ENCODE measurements around the gene MAST1.

Gene MAST1

GRCh38 chr19:12834976-12835757 lies 3.1 kb upstream of the MAST1 start:
- Histone ChIP-seq H3K4me1 (peaks cover 9% of the 10 kb centered on the region), H3K27ac (peak overlapping the region; percentile 13), H2AFZ (peak overlapping the region; percentile 35), H3K9me3 (ENCODE audit: control insufficient read depth, low read length) (no peaks in the 10 kb centered on the region), H3K79me2 (no peaks in the 10 kb centered on the region), H3K9ac (no peak overlapping the region), H3K4me2 (ENCODE audit: low read length) (no peak overlapping the region), H3K36me3 (ENCODE audit: control insufficient read depth, insufficient read depth, low read length) (no peaks in the 10 kb centered on the region), H3K4me3 (ENCODE audit: low read depth, low read length) (no peak overlapping the region), H3K27me3 (ENCODE audit: control insufficient read depth, insufficient read depth, low read length) (no peaks in the 10 kb centered on the region)
- TF ChIP-seq, protein P1, sequence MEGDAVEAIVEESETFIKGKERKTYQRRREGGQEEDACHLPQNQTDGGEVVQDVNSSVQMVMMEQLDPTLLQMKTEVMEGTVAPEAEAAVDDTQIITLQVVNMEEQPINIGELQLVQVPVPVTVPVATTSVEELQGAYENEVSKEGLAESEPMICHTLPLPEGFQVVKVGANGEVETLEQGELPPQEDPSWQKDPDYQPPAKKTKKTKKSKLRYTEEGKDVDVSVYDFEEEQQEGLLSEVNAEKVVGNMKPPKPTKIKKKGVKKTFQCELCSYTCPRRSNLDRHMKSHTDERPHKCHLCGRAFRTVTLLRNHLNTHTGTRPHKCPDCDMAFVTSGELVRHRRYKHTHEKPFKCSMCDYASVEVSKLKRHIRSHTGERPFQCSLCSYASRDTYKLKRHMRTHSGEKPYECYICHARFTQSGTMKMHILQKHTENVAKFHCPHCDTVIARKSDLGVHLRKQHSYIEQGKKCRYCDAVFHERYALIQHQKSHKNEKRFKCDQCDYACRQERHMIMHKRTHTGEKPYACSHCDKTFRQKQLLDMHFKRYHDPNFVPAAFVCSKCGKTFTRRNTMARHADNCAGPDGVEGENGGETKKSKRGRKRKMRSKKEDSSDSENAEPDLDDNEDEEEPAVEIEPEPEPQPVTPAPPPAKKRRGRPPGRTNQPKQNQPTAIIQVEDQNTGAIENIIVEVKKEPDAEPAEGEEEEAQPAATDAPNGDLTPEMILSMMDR (IDR thresholded peaks at IDR 0.05) = no peak

- Histone ChIP-seq H3K4me1 (peaks cover 16% of the 10 kb centered on the region), H3K27ac (no peak overlapping the region), H3K36me3 (ENCODE audit: control insufficient read depth, insufficient read depth, low read length) (no peaks in the 10 kb centered on the region), H3K79me2 (peaks cover 6% of the 10 kb centered on the region), H3K4me2 (ENCODE audit: low read length) (no peak overlapping the region), H3K9ac (no peak overlapping the region), H3K9me3 (ENCODE audit: control insufficient read depth, low read length) (no peaks in the 10 kb centered on the region), H2AFZ (no peak overlapping the region), H3K27me3 (ENCODE audit: control insufficient read depth, insufficient read depth, low read length) (no peaks in the 10 kb centered on the region), H3K4me3 (ENCODE audit: low read depth, low read length) (no peak overlapping the region)
- TF ChIP-seq, protein P1 (IDR thresholded peaks at IDR 0.05) = no peak
These were observed 1.8 kb upstream of the MAST1 start for GRCh38 chr19:12836529-12836863.

- peaks cover 17% of the 10 kb centered on the region for H3K4me1 ChIP-seq
- no peak overlapping the region for H3K27ac ChIP-seq
- H3K9me3 ChIP-seq (ENCODE audit: control insufficient read depth, low read length) = no peaks in the 10 kb centered on the region
- no peak overlapping the region for H3K9ac ChIP-seq
- H3K4me3 ChIP-seq (ENCODE audit: low read depth, low read length) = no peak overlapping the region
- H3K27me3 ChIP-seq (ENCODE audit: control insufficient read depth, insufficient read depth, low read length) = no peaks in the 10 kb centered on the region
- peaks cover 9% of the 10 kb centered on the region for H3K79me2 ChIP-seq
- TF ChIP-seq, protein P1 (IDR thresholded peaks at IDR 0.05) = no peak
- no peak overlapping the region for H3K4me2 ChIP-seq (ENCODE audit: low read length)
- H3K36me3 ChIP-seq (ENCODE audit: control insufficient read depth, insufficient read depth, low read length) = no peaks in the 10 kb centered on the region
- no peak overlapping the region for H2AFZ ChIP-seq
These were observed 1.1 kb upstream of the MAST1 start for GRCh38 chr19:12837225-12837624.

DNA sequence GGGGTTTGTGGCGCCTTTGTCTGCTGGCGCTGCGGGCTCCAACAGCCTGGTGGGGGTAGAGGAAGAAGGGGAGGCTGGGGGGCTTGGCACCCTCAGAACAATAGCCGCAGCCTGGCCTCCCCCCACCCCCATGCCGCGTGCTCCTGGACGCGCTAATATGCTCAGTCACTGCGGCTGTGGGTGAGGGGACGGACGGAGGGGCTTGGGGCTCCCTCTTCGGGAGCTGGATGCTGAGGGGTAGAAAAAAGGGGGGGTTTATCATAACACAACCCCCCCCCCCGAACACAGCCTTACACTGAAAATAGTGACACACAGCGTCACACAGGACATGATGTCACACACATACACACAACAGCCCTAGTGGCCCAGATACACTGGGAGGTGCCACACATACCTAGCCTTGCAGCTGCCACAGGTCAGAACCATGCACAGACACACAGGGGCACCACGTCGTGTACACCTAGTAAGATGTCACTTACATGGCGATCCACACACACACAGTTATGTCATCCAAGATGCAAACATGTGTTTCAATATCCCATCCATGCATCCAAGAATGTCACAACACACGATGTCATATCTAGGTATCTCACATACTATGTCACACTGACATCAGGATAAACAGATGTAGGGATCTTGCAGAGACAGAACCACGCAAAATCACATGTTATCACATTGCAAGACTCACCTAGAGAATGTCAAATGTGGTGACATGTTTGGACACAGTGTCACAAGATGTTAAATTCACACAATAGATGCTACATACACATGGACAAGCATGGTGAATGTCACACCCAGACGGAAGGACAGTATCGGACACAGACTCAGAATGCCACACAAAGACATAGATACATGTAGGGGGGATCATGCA lies 806 bp downstream of the MAST1 start:
- Histone ChIP-seq H3K4me1 (peaks cover 10% of the 10 kb centered on the region), H3K79me2 (peaks cover 9% of the 10 kb centered on the region), H3K4me3 (ENCODE audit: low read depth, low read length) (no peak overlapping the region), H3K36me3 (ENCODE audit: control insufficient read depth, insufficient read depth, low read length) (no peaks in the 10 kb centered on the region), H2AFZ (peak overlapping the region; percentile 86), H3K27me3 (ENCODE audit: control insufficient read depth, insufficient read depth, low read length) (no peaks in the 10 kb centered on the region), H3K27ac (no peak overlapping the region), H3K9ac (no peak overlapping the region), H3K9me3 (ENCODE audit: control insufficient read depth, low read length) (no peaks in the 10 kb centered on the region), H3K4me2 (ENCODE audit: low read length) (peak overlapping the region; percentile 71)
- TF ChIP-seq, protein P1 (IDR thresholded peaks at IDR 0.05) = no peak

Data from parathyroid adenoma (tissue), 2 donors.